Stimulated activated CD4-positive, alpha-beta T cell treated with anti-CD3 and anti-CD28 coated beads, Interleukin-2, amount 100 ng/mL, for 4 hours (primary cell): ENCODE measurements around the gene RALGDS.
"Not testable (repeated sequence)": the region's sequence is repeated elsewhere in the genome, so short reads cannot be mapped to it uniquely, and the experiment has no call there.

Experiments
- DNase-seq: peaks from one replicate; pipeline ENCODE4 v3.0.0-alpha.2; 2020; ENCODE audit warnings: low read depth

The RALGDS gene

DNA sequence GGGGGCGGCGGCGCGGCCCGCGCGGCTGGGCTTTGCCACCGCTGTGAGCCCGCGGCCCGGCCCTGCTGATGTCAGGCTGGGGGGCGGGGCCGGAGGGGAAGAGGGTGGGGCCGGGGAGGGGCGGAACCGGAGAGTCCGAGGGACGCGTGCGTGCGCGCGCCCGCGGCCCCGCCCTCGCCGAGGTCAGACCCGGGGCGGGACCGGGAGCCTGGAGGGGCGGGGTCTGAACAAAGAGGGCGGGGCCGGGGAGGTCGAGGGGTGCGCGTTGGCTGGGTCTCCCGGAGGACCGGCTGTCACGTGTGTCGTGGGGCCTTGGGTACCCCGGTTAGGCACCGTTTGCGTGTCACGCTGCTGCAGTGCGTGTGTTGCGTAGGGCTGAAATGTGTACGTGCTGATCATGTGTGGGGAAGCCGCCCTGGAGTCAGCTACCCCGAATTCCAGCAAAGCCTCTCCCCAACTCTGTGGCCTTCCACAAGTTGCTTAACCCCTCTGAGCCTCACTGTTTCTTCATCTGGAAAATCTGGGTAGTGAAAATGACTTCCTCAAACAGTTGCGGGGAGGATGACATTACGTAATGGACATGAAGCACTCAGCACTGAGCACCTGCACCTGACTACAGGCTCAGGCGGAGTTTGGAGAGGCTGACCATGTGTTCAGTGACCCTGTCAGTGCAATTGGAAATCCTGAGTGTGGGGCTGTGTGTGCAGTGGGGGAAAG is at the start of gene RALGDS:
RALGDS (minus strand) TSS at position 43 of the 717 bp plus-strand sequence. CDS start 86 bp downstream, outside the sequence.
- DNase-seq, result peak; percentile 87

DNA sequence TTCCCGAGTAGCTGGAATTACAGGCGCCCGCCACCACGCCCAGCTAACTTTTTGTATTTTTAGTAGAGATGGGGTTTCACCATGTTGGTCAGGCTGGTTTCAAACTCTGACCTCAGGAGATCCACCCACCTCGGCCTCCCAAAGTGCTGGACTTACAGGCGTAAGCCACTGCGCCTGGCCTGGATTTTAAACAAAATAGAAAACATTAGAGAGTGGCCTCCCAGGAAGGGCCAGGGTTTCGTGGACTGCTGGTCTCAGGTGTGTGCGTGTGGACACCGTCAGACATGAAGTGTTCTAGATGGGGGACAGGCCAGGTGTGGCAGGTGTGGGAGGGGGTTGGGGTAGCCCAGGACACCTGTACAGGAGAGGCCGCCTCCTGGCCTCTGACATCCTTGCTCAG is 49.7 kb upstream of the RALGDS start:
- no peak for DNase-seq

DNA sequence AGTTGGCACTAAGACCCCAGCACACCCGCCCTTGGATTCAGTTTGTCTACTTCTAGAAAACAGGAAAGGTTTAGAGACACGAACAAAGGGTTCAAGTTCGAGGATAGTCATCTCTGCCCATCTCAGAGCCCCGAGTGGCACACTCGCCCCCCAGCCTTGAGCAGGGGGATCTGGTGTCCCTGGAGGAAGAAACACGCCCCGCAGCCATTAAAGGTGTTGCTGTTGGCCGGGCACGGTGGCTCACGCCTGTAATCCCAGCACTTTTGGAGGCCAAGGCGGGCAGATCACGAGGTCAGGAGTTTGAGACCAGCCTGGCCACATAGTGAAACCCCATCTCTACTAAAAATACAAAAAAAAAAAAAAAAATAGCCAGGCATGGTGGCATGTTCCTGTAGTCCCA is 48.6 kb upstream of the RALGDS start:
- DNase-seq, result not testable (repeated sequence)

DNA sequence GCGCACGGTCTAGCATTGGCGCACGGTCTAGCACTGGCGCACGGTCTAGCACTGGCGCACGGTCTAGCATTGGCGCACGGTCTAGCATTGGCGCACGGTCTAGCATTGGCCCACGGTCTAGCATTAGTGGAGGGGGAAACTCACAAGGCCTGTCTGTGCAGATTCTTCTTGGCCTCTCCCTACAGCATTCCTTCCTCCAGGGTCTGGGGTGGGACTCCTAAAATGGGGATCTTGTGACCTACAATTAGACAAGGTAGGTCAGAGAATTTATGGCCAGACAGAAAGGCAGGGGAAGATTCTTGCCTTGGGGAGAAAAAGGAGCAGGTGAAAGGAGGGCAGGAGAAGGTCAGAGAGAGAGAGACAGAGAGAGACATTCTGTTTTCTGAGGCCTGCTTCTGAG is 48.1 kb upstream of the RALGDS start:
- no peak for DNase-seq

DNA sequence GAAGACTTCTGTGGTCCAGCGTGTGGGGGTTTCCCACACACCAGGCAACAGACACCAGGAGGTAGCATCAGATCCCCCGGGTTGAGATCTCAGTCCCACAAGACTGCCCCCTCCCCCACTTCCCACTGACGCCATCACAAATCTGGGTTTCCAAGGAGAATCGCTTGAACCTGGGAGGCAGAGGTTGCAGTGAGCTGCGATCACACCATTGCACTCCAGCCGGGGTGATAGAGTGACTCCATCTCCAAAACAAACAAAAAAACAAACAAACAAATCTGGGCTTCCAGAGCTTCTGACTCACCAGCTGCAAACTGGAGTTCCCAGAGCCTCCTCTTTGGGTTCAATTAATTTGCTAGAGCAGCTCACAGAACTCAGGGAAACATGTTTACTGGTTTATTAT is 47.4 kb upstream of the RALGDS start:
- DNase-seq, result no peak

DNA sequence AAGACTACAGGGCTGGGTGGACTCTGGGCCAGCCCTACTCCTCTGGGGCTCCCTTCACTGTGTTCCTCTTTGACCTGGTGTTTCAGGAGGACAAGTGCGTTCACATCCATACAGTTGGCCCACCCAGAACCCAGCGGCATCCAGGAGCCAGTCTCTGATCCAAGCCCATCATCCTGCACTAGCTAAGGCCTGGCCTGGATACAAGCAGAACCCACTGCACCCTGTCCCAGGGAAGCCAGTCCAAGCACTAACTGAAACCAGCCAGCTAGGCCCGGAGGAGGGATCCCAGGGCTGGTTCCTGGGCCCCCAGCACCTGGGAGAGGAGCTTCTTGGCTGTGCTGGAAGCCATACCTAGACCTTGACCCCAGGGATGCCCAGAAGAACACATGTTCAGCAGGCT is 46.7 kb upstream of the RALGDS start:
- DNase-seq, result no peak

DNA sequence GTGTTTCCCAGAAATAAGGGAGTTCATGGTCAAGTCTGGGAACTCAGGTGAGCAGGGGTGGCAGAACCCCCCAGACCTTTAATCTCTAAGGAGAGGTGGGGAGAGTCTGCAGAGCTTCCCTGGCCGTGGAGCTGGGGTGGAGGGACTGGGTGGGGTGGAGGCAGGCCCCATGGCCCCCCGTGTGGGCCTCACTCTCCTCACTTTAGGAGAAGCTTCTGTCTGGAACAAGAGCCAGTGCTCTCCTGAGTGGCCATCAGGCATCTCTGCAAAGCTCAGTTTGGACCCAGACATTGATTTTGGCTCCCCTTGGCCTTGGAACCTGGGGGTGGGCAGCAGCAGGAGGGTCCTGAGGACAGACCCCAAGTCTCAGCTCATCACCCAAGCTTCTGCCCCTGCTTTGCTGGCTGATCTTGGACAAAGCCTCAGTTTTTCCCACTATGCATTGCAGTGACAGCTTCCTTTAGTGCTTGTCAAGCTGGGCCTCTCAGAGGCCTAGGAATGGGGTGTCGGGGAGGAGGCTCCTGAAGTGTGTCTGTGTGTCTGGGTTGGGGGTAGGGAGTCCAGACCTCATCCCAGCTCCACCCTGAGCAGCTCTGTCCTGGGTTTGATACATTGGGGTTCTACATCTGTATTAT is 46.2 kb upstream of the RALGDS start:
- no peak for DNase-seq

DNA sequence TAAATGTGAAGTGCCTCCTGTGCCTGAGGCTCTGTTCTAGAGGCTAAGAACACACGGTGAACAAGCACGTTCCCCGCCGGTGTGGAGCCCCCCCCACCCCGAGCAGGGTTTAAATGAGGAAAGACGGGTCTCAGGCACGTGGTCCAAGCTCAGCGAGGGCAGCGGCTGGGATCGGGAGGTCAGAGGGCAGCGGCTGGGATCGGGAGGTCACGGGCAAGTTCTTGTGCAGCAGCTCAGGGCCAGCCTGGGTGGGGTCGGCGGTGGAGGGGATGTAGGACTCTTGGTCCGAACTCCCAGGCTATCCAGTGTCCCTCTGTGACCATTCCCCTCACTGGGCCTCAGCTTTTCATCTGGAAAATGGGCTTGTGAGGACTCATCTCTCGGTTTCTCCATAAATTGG is 45.4 kb upstream of the RALGDS start:
- DNase-seq, result no peak

DNA sequence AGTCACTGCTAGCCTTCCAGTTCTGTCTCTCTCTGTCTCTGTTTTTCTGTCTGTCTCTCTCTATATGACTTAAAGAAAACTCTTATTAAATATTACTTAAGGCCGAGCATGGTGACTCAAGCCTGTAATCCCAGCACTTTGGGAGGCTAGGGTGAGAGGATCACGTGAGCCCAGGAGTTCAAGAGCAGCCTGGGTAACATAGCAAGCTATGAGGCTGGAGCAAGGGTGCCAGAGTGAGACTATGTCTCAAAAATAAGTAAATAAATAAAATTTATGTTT is 44.4 kb upstream of the RALGDS start:
- no peak for DNase-seq

DNA sequence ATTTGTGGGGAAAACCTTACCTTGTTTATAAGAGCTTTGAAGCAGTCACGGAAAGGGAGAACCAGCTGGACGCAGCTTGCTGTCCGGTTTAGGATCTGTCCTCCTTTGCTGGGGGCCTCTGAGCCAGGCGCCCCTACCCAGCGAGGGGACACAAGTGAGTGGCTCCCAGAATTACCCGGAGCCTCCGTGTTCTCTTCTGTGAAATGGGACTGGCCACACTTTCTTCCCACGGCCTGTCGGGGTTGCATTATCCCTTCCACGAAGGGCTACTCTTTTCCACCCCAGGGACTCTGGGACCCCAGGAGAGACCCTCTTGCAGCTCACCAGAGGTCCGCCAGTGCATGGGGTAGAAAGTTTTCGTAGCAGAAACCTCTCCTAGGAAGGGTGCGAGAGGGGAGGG is 43.2 kb upstream of the RALGDS start:
- no peak for DNase-seq

DNA sequence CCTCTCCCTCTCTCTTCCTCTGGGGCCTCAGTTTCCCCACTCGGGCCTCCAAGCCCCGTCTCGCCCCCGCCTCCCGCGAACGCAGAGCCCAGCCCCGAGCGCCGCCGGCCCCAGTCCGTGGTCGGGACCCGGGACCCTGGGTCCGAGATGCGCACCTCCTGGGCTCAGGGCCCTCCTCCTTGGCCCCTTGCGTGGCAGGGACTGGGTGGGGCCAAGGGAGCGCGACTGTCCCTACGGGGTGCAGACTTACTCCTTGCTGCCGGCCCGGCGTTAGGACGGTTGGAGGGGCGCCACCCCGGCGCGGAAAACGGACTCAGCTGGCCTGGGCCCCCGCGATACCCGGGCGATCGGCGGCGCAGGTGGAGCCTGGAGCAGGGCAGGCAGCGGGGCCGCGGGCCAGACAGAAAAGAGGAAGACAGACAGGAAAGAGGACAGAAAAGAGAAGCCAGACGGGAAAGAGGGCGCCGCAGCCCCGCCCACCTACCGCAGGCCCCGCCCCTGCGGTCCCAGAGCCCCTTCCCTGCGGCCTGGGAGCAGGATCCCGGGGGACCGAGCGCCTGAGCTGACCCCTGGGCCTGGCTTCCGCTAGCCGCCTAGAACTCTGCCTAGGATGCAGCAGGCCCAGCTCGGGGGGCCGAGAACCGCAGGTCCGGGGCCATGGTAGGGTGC is 42.6 kb upstream of the RALGDS start, which contains the start of gene GBGT1:
GBGT1 (minus strand) TSS at position 411 of the 669 bp plus-strand sequence. CDS start 1,502 bp downstream, outside the sequence.
- no peak for DNase-seq

DNA sequence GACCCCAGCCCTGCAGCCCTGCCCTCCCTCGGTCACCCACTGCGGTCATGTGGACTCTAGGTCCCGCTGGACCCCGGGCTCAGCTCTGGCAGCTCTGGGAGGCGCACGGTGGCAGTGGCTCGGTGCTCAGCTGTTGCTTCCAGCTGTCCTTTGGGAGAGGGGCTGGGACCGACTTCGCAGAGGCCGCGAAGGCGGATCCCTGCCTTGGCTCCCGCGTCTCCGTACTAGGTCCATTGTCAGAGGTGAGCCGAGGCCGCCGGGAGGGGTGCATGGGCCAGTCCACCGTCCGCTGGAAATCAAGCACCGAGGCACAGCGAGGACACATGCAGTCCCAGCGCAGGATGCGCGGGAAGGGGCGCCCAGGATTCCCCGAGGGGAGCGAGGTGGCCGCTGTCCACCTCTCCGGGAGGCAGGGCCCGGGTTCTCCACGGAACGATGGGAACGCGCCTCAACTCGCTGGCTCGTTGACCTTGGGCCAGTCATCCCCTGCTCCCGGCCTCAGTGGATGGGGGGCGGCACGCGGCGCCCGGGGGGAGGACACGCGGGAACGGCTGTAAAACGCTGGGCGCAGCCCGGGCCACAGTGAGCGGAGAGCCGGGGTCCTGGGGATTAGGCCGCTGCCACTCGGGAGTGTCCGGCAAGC is 41.9 kb upstream of the RALGDS start:
- DNase-seq, result no peak

DNA sequence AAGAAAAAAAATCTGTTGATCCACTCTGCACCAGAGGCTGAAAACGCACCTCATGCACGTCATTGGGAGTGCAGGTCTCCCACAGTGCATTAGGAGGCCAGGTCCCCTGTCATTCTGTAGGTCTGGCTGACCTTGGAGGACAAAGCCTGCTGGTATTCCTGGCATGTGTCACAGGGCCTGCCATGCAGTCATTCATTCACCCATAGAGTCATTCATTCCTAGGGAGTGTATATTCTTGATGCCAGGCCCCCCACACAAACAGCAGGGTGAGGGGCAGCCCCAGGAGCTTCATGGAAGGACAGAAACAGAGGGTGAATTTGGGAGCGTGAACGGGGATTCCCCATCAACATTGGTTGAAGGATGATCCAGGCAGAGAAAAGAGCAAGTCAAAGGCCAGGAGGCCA is 40.5 kb upstream of the RALGDS start:
- no peak for DNase-seq

DNA sequence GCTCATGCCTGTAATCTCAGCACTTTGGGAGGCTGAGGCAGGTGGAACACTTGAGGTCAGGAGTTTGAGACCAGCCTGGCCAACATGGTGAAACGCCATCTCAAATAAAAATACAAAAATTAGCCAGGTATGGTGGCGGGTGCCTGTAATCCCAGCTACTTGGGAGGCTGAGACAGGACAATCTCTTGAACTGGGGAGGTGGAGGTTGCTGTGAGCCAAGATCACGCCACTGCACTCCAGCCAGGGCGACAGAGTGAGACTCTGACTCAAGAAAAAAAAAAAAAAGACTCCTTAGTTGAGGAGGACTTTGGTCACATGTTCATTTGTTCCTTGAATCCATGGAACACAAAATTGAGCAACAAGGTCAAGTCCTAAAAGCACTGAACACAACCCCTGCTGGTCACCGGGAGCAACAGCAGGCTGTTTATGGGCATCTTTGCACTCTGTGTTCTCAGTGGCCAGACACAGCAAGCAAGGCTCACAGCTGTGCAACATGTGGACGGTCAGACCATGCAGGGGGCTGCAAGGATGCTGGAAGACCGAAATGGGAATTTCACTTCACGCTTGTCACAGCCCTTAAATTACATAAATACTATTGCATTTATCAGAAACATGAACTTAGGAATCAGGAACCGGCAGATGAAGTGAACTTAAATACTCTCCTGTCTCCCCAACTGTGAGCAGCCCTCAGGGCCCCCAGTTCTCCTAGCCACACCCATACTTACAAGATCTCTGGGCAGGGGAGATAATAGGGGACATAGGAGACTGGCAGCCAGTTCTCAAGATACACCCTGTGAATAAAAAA is 39.9 kb upstream of the RALGDS start:
- DNase-seq, result no peak

DNA sequence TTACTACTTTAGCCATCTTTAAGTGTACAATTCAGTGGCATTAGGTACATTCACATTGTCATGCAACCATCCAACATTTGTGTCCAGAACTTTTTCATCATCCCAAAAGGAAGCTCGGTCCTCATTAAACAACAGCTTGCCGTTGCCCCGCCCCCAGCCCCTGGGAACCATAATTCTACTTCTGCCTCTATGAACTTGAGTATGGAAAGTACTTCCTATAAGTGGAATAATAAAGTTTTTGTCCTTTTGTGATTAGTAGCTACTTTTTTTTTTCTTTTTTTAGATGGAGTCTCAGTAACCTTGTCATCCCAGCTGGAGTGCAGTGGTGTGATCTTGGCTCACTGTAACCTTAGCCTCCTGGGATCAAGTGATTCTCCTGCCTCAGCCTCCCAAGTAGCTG is 37.7 kb upstream of the RALGDS start:
- no peak for DNase-seq

DNA sequence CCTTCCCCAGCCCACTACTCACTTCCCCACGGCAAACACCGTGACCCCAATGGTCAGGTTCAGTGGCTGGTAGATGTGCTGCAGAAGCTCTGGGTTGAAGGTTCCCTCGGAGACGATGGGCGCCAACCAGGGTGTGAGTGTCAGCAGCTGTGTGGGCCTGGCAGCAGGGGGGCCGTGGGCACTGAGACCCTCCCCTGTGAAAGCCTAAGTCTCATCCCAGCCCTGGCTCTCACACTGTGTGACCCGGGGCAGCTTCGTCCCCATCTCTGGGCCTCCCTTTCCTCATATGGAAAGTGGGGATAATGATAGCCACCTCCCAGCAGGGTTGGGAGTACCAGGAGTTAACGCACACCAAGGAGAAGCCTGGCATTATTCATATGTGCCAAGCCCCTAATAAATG is 34.1 kb upstream of the RALGDS start:
- no peak for DNase-seq

DNA sequence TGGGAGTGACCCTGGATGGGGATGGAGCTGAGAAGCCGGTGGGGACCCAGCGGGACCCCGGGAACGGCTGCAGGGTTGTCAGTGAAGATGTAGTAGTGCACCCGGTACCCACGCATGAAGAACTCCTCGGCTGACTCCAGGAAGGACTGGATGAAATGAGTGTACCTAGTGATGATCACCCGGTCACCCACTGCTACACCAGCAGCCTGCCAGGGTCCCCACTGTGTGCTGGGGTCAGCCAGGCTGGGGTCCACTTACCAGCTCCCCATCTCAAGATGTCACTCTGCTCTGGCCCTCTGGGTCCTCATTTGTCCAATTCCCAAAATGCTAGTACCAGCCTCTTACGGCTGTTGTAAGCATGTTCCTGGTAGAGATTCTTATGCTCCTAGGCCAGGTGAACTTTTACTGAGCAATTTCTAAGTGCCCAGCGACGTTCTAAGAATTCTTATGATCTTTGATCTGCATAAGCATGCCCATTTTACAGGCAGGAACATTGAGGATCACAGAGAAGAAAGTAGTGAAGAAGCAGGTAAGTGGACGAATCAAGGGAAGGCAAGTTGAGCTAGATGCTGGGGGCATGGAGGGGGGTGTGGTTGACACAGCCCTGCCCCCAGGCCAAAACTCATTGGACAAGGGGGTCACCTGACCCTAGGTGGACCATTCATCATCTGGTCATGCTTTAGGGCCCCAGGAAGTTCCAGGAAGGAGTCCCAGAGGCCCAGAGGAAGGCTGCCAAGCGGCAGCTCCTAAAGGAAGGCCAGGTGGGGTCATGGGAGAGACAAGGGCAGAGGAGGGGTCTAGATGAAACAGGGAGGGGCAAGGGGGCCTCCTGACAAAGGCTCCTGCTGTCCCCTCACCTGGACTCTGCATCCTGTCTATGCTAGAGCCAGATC is 33.3 kb upstream of the RALGDS start:
- DNase-seq, result no peak

DNA sequence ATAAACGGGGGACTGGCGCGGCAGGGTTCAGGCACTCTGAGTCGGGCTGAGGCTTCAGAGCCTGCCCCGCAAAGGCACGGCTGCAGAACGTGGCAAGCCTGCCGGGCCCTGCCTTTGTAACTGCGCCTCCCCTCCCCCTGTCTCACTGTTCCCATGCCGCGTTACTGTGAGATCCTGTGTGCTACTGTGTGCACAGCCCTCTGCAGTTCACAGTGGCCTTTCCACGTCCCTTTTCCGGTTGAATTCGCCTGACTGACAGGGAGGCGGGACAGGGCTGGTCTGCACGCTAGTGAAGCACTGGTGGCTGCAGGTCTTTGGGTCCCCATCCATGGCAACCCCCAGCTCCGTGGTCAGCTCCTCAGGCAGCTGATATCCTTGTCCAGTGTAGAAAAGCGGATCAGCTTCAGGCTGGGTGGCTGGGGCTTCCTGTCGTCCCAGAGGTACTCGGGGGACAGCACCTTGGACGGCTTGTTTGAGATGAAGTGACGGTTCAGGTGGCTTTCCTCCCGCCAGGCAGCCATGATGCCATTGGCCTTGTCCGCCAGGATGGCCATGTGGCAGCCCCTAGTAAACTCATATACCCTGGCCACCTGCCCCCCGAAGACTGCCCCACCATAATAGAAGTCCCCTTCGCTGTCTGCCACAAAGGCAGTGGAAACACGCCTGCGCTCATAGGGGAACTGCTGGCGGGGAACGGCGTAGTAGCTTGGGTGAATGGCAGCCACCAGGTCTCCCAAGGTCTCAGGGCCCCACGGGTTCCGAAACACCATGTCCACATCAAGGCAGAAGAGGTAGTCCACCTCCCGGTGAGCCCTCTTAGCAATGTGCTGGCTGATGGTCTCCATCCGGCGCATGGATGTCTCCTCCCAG is 32.4 kb upstream of the RALGDS start:
- DNase-seq, result no peak

DNA sequence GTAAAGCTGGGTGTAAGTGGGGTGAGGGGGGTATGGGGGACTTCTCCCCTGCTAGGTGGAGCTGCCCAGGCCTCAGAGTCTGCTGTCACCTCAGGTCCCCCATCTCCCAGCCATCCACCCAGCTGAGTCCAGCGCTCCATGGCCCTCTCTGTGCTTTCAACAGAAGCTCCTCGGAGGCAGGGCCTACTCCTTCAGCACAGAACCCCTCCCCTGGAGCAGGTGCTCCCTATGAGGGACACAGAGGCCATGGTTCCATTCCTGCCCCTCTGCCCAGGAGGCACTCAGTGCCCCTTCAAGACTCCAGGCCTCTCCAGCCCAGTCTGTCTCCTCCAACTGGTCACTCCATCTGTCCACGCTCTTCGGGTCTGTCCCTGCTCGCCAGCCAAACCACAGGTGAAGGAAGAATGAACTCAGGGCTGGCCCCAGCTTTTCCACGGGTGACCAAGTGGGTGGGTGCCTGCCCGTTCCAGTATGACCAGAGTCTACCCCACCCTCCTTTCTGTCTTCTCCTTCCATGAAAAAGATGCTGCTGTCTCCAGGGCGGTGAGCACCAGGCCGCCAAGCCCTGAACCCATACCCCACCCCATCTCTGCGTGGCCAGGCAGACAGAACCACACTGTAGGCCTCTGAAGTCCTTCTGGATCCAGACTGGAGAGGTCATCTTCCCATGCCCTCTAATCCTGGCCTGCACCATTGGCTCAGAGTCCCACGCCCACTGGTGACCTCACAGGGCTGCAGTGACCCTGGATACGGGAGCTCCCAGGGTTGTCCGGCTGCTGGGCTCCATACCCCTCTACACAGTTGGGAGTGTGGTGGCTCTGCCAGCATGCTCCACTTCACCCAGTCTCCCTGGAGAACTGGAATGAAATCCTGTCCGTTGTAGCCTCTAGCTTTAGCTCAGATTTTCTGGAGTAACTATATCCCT is 30.8 kb upstream of the RALGDS start:
- no peak for DNase-seq
